ENCODE results near the gene NCOA1. TPM values are rescaled to one million over a fixed set of nuclear protein-coding genes. Genes with fewer than 3 reads are reported as not detected.
A peak's percentile ranks its signal among the peaks of the same experiment; 100 is the strongest.

Gene NCOA1
- total and polyA plus RNA-seq, 2 experiments from 2014 or later, result 6.7 to 9.1 TPM

DNA sequence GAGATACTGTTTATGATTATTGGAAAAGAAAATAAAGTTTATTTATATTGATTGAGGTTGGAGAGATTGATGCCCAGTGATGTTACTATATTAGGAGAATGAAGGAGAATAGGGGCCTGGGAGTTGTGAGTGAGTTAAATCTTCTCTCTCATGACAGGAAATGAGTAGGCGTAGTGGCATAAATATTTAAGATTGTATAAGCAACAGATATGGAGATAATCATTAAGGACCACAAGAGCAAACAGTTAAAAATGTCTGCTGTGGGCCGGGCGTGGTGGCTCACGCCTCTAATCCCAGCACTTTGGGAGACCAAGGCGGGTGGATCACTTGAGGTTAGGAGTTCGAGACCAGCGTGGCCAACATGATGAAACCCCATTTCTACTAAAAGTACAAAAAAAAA, 239.4 kb downstream of the NCOA1 start:
- H3K36me3 ChIP-seq, result no peaks in the 10 kb centered on the region
- no peaks in the 10 kb centered on the region for H3K4me1 ChIP-seq (ENCODE audit: low read depth)
- H3K4me3 ChIP-seq, result no peak overlapping the region
- peak in 1 of 2 donors; percentile 22 for DNase-seq (ENCODE audit: low read depth in 1 of 2, low spot score in 1 of 2)
- no peak overlapping the region for H3K27ac ChIP-seq
- H3K9me3 ChIP-seq (ENCODE audit: low read depth), result no peaks in the 10 kb centered on the region
- TF ChIP-seq, protein P1, sequence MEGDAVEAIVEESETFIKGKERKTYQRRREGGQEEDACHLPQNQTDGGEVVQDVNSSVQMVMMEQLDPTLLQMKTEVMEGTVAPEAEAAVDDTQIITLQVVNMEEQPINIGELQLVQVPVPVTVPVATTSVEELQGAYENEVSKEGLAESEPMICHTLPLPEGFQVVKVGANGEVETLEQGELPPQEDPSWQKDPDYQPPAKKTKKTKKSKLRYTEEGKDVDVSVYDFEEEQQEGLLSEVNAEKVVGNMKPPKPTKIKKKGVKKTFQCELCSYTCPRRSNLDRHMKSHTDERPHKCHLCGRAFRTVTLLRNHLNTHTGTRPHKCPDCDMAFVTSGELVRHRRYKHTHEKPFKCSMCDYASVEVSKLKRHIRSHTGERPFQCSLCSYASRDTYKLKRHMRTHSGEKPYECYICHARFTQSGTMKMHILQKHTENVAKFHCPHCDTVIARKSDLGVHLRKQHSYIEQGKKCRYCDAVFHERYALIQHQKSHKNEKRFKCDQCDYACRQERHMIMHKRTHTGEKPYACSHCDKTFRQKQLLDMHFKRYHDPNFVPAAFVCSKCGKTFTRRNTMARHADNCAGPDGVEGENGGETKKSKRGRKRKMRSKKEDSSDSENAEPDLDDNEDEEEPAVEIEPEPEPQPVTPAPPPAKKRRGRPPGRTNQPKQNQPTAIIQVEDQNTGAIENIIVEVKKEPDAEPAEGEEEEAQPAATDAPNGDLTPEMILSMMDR (IDR thresholded peaks at IDR 0.05; ENCODE audit: low read depth, low read length), result no peak
- H3K27me3 ChIP-seq, result no peaks in the 10 kb centered on the region

DNA sequence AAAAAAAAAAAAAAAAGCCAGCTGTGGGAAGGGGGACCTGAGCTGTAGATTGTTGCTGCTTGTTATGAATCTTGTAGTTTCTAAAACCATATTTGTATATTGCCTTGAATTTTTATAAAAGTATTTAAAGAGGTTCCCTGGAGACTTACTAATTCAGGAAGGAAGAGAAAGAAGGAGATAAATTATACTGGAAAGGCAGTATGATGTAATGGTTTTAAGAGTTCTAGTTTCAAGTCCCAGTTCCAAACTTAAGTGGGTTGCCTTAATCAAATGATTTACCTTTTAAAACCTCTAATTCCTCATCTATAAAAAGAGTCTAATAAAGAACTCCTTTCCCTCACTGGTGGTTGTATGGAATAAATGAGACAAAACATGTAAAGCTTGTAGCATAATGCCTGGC, 240.0 kb downstream of the NCOA1 start:
- Histone ChIP-seq H3K36me3 (no peaks in the 10 kb centered on the region), H3K4me3 (no peak overlapping the region), H3K27ac (no peak overlapping the region), H3K4me1 (ENCODE audit: low read depth) (no peaks in the 10 kb centered on the region), H3K27me3 (no peaks in the 10 kb centered on the region), H3K9me3 (ENCODE audit: low read depth) (no peaks in the 10 kb centered on the region)
- TF ChIP-seq, protein P1 (IDR thresholded peaks at IDR 0.05; ENCODE audit: low read depth, low read length), result no peak
- DNase-seq (ENCODE audit: low read depth in 1 of 2, low spot score in 1 of 2), result no peak

DNA sequence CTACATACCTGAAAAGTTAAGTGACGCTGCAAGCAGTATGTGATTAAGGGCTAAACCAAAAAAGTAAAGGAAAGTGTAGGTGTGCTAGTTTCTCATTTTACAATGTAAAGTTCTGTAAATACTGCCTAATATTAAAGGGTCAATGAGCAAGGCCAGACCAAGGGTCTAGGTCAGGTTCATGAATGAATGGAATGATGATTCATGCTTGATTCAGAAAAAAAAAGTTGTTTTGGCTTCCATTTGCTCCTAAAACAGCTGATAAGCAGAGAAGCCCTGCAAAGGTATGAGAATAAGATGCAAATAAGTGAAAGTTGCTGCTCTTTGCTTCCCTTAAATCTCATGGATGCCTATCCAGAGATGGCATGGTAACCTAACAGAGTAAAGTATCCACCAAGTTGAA, 240.9 kb downstream of the NCOA1 start:
- H3K36me3 ChIP-seq, result no peaks in the 10 kb centered on the region
- no peak overlapping the region for H3K4me3 ChIP-seq
- no peak for DNase-seq (ENCODE audit: low read depth in 1 of 2, low spot score in 1 of 2)
- H3K27me3 ChIP-seq, result no peaks in the 10 kb centered on the region
- H3K27ac ChIP-seq, result no peak overlapping the region
- no peaks in the 10 kb centered on the region for H3K9me3 ChIP-seq (ENCODE audit: low read depth)
- TF ChIP-seq, protein P1 (IDR thresholded peaks at IDR 0.05; ENCODE audit: low read depth, low read length), result no peak
- no peaks in the 10 kb centered on the region for H3K4me1 ChIP-seq (ENCODE audit: low read depth)

DNA sequence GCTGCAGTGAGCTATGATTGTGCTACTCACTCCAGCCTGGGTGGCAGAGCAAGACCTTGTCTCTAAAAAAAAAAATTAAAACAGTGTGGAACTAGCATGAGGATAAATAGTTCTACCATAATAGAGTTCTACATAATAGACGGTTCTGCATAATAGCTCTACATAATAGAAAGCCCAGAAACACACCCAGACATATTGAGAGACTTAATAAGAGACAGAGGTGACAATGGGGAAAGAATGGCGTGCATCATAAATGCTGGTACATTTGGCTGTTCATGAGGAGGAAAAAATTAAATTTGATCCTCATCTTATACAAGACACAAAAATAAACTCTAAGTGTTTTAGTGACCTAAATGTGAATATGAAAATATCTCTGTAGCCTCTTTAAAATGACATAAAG, 243.7 kb downstream of the NCOA1 start:
- H3K27me3 ChIP-seq, result no peaks in the 10 kb centered on the region
- no peak for DNase-seq (ENCODE audit: low read depth in 1 of 2, low spot score in 1 of 2)
- H3K4me1 ChIP-seq (ENCODE audit: low read depth), result no peaks in the 10 kb centered on the region
- H3K27ac ChIP-seq, result no peak overlapping the region
- H3K9me3 ChIP-seq (ENCODE audit: low read depth), result no peaks in the 10 kb centered on the region
- H3K4me3 ChIP-seq, result no peak overlapping the region
- TF ChIP-seq, protein P1 (IDR thresholded peaks at IDR 0.05; ENCODE audit: low read depth, low read length), result no peak
- no peaks in the 10 kb centered on the region for H3K36me3 ChIP-seq

DNA sequence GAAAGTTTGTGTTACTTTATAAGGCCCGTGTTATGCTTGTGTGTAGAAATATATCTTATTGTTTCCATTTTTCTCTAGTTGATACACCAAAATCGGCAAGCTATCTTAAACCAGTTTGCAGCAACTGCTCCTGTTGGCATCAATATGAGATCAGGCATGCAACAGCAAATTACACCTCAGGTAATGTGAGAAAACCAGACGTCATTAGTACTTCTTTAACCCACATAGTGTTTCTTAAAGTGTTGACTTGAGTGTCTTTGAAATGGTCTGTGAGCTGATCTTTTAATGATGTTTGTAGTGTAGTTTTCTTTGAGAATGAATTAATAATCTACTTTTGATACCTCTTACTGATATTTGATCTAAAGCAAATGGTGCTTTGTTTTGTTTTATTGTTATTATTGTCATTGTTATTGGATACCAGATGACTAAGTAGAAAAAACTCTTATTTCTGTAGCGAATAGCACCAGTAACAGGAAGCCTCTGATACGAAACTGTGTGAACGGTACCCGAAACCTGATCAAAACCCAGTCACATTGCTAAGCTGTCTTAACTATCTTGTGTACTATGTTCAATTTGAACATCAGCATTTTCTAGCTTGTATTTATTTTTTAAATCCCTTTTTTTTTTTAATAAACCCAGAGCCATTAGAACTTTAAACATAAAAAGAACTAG, 248.4 kb downstream of the NCOA1 start:
- Histone ChIP-seq H3K9me3 (ENCODE audit: low read depth) (no peaks in the 10 kb centered on the region), H3K4me1 (ENCODE audit: low read depth) (no peaks in the 10 kb centered on the region), H3K27ac (no peak overlapping the region), H3K36me3 (no peaks in the 10 kb centered on the region), H3K27me3 (no peaks in the 10 kb centered on the region), H3K4me3 (no peak overlapping the region)
- DNase-seq (ENCODE audit: low read depth in 1 of 2, low spot score in 1 of 2), result no peak
- TF ChIP-seq, protein P1 (IDR thresholded peaks at IDR 0.05; ENCODE audit: low read depth, low read length), result no peak

Data from cardiac muscle cell (in vitro differentiated cells and primary cell).